DND-41 (cell line): Measurements from ENCODE around the gene ZNF619.

ENCODE experiments used
- CTCF ChIP-seq: IDR thresholded peaks from 2 replicates; pipeline ENCODE4 v1.5.1; 2012; ENCODE audit warnings: borderline replicate concordance, low read length, moderate library complexity, mild to moderate bottlenecking; ENCODE audit not compliant: poor library complexity, severe bottlenecking; ENCODE audit errors: extremely low read depth
- EZH2 ChIP-seq: IDR thresholded peaks from 3 replicates; pipeline ENCODE4 v1.6.1; 2012; ENCODE audit warnings: borderline replicate concordance, low read depth, mild to moderate bottlenecking, moderate library complexity, low read length, inconsistent platforms; ENCODE audit not compliant: severe bottlenecking

GRCh38 chr3:40453933-40454332 is 23.0 kb upstream of the ZNF619 start:
- TF ChIP-seq CTCF (no peak), EZH2 (no peak)
